ENCODE data around the gene HAUS3. TPM values are rescaled to one million over a fixed set of nuclear protein-coding genes. Genes with fewer than 3 reads are reported as not detected.

The HAUS3 gene
- total and polyA plus RNA-seq, 10 of the 15 experiments (the other 5 are each of a cell fraction or from before 2014, with no cell fraction given), result 4.2 to 23.9 (median 12.3) TPM

- H4K20me1 ChIP-seq (ENCODE audit: control insufficient read depth, insufficient read depth), result no peaks in the 10 kb centered on the region; the same call in 1 of the 2 replicates
- ATAC-seq (no peak), DNase-seq (ENCODE audit: low read depth, low spot score) (no peak), FAIRE-seq (no peak)
- RAD21 ChIA-PET (ENCODE audit: unreplicated experiment), result interaction anchor here (1.4 to 1.7 kb wide), 3 partner anchors 22 to 149 kb away, joined by 4 to 12 read pairs (median 11); no protein-coding TSS in a partner anchor
- CTCF ChIA-PET, result no interaction called here
- no TSS peak for BruUV-seq (replicated peaks)
- no peaks in the 10 kb centered on the region; the same call in 1 of the 2 replicates for H3K4me1 ChIP-seq (ENCODE audit: control insufficient read depth, insufficient read depth, low read length)
- H3K4me3 ChIP-seq, result peak overlapping the region; percentile 74
- H3K79me2 ChIP-seq (ENCODE audit: control insufficient read depth, insufficient read depth, low read length), result peaks cover 10% of the 10 kb centered on the region
- in situ Hi-C loops (cut with MboI) (no loop called here), intact Hi-C loops (cut with micrococcal nuclease; ENCODE audit: unreplicated experiment) (loop anchor here (1.0 to 10.0 kb wide), 3 partner anchors 21 to 812 kb away; partner anchors contain the start of genes HAUS3, HTT, HTT-AS and POLN)
- H3K27me3 ChIP-seq (replicated peaks in 1 of 2; ENCODE audit: control insufficient read depth in 2 of 2, insufficient read depth in 2 of 2, low read length in 1 of 2), result no peaks in the 10 kb centered on the region
- SMC1A ChIA-PET (ENCODE audit: uncharacterized antibody, unreplicated experiment), result no interaction called here
- TF ChIP-seq KAT2A (conservative IDR thresholded peaks at IDR 0.05; ENCODE audit: control insufficient read depth, low read depth, low read length) (no peak), PAX8 (IDR thresholded peaks at IDR 0.05) (no peak), NR2F1 (conservative IDR thresholded peaks at IDR 0.05) (no peak), SREBF1 (IDR thresholded peaks at IDR 0.05; ENCODE audit: low read length) (no peak)
- peak overlapping the region; percentile 87 for H2AFZ ChIP-seq (ENCODE audit: control insufficient read depth, low read depth, low read length)
- 30% methylated on average over 10 of the region's 13 CpGs for WGBS (ENCODE audit: insufficient coverage, insufficient replicate concordance, low lambda C conversion rate, missing lambda C conversion rate)
- peak overlapping the region; percentile 94 for H3K4me2 ChIP-seq (ENCODE audit: control insufficient read depth, insufficient read depth)
- H3K9ac ChIP-seq (ENCODE audit: control insufficient read depth, insufficient read depth, low read length), result peak overlapping the region; percentile 88
- POLR2A ChIA-PET, result interaction anchor here (0.7 to 1.1 kb wide), 3 partner anchors 138 to 522 kb away, joined by 3 to 7 read pairs (median 4); no protein-coding TSS in a partner anchor
- no peaks in the 10 kb centered on the region; a peak in 1 of 4 replicates for H3K36me3 ChIP-seq (ENCODE audit: control insufficient read depth in 2 of 2, insufficient read depth in 2 of 2, low read length in 1 of 2)
- H3K9me3 ChIP-seq (replicated peaks; ENCODE audit: control insufficient read depth, insufficient read depth, low read length), result no peaks in the 10 kb centered on the region
- H3K27ac ChIP-seq (ENCODE audit: control insufficient read depth, insufficient read depth), result peak overlapping the region; percentile 82
Measured at GRCh38 chr4:2262944-2263250, 21.0 kb upstream of the HAUS3 start.

GRCh38 chr4:2262145-2262943 is 20.4 kb upstream of the HAUS3 start:
- no TSS peak for BruUV-seq (replicated peaks)
- FAIRE-seq (peak; percentile 96), DNase-seq (ENCODE audit: low read depth, low spot score) (peak; percentile 91), ATAC-seq (peak; percentile 97)
- no peaks in the 10 kb centered on the region for H3K27me3 ChIP-seq (replicated peaks in 1 of 2; ENCODE audit: control insufficient read depth in 2 of 2, insufficient read depth in 2 of 2, low read length in 1 of 2)
- peak overlapping the region; percentile 82 for H3K27ac ChIP-seq (ENCODE audit: control insufficient read depth, insufficient read depth)
- POLR2A ChIA-PET, result interaction anchor here (0.6 to 1.1 kb wide), 9 partner anchors 11 to 523 kb away, joined by 3 to 19 read pairs (median 4); partner anchors contain the start of genes FAM193A, HAUS3, POLN and RNF4
- peak overlapping the region; percentile 74 for H3K4me3 ChIP-seq
- H3K4me1 ChIP-seq (ENCODE audit: control insufficient read depth, insufficient read depth, low read length), result no peaks in the 10 kb centered on the region; the same call in 1 of the 2 replicates
- H4K20me1 ChIP-seq (ENCODE audit: control insufficient read depth, insufficient read depth), result no peaks in the 10 kb centered on the region; the same call in 1 of the 2 replicates
- in situ Hi-C loops (cut with MboI), result no loop called here
- H3K9ac ChIP-seq (ENCODE audit: control insufficient read depth, insufficient read depth, low read length), result peak overlapping the region; percentile 88
- intact Hi-C loops (cut with micrococcal nuclease; ENCODE audit: unreplicated experiment), result loop anchor here (1.0 to 10.0 kb wide), 3 partner anchors 20 to 812 kb away; partner anchors contain the start of genes HAUS3, HTT, HTT-AS and POLN
- H3K9me3 ChIP-seq (replicated peaks; ENCODE audit: control insufficient read depth, insufficient read depth, low read length), result no peaks in the 10 kb centered on the region
- H3K79me2 ChIP-seq (ENCODE audit: control insufficient read depth, insufficient read depth, low read length), result peaks cover 10% of the 10 kb centered on the region
- CTCF ChIA-PET, result interaction anchor here (0.9 to 1.0 kb wide), 3 partner anchors 18 to 151 kb away, joined by 3 to 6 read pairs (median 3); no protein-coding TSS in a partner anchor
- H2AFZ ChIP-seq (ENCODE audit: control insufficient read depth, low read depth, low read length), result peak overlapping the region; percentile 87
- H3K4me2 ChIP-seq (ENCODE audit: control insufficient read depth, insufficient read depth), result peak overlapping the region; percentile 94
- SMC1A ChIA-PET (ENCODE audit: uncharacterized antibody, unreplicated experiment), result interaction anchor here (0.7 to 1.1 kb wide), 4 partner anchors 22 to 150 kb away, joined by 3 to 5 read pairs (median 5); no protein-coding TSS in a partner anchor
- H3K36me3 ChIP-seq (ENCODE audit: control insufficient read depth in 2 of 2, insufficient read depth in 2 of 2, low read length in 1 of 2), result no peaks in the 10 kb centered on the region; a peak in 1 of 4 replicates
- RAD21 ChIA-PET (ENCODE audit: unreplicated experiment), result interaction anchor here (0.6 to 1.7 kb wide), 12 partner anchors 12 to 553 kb away, joined by 3 to 15 read pairs (median 4); partner anchors contain the start of gene RNF4
- WGBS (ENCODE audit: insufficient coverage, insufficient replicate concordance, low lambda C conversion rate, missing lambda C conversion rate), result under 1% methylated on average over 84 of the region's 98 CpGs
- TF ChIP-seq RELA (IDR thresholded peaks at IDR 0.05; ENCODE audit: borderline replicate concordance, partially characterized antibody) (peak; percentile 18), DPF2 (IDR thresholded peaks at IDR 0.05) (peak; percentile 98), POU2F2 (IDR thresholded peaks at IDR 0.05; ENCODE audit: borderline replicate concordance, low read depth, low read length) (peak; percentile 35; the same call in 1 of the 3 replicates), RFX5 (IDR thresholded peaks at IDR 0.05; ENCODE audit: low read depth, low read length) (peak; percentile 98), NR2F1 (conservative IDR thresholded peaks at IDR 0.05) (peak; percentile 49; the same call in 1 of the 2 replicates), NKRF (conservative IDR thresholded peaks at IDR 0.05) (peak; percentile 80), LARP7 (IDR thresholded peaks at IDR 0.05) (peak; percentile 79), SMC3 (IDR thresholded peaks at IDR 0.05; ENCODE audit: borderline replicate concordance, low read length) (no peak), BACH1 (IDR thresholded peaks at IDR 0.05; ENCODE audit: borderline replicate concordance) (peak; percentile 83), NFYB (IDR thresholded peaks at IDR 0.05; ENCODE audit: insufficient read depth, low read depth, low read length) (peak; percentile 94)
- TF ChIP-seq, protein P1, sequence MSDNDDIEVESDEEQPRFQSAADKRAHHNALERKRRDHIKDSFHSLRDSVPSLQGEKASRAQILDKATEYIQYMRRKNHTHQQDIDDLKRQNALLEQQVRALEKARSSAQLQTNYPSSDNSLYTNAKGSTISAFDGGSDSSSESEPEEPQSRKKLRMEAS (IDR thresholded peaks at IDR 0.05; ENCODE audit: low read depth, low read length), result peak; percentile 88

Measured in GM12878 (cell line).